Activated CD4-positive, alpha-beta T cell treated with anti-CD3 and anti-CD28 coated beads for 36 hours (primary cell): ENCODE results near the gene WDR90. TPM values are rescaled to one million over a fixed set of nuclear protein-coding genes. Genes with fewer than 3 reads are reported as not detected.

Experiments used
- ATAC-seq: fragments of 200-7000 bp; cut with Tn5 transposase; one replicate; pipeline ENCODE4 v1.10.0; 2021; ENCODE audit warnings: mild to moderate bottlenecking, moderate library complexity
- CTCF ChIA-PET: fragments of 350-600 bp; sonication (Branson Sonifier 250); formaldehyde crosslinking; loops from one replicate; lab custom pipeline; 2021; ENCODE audit warnings: antibody characterized with exemption; lab: Charles Lee
- POLR2A ChIA-PET: fragments of 350-600 bp; sonication (Branson Sonifier 250); formaldehyde crosslinking; loops from one replicate; lab custom pipeline; 2021; ENCODE audit warnings: antibody characterized with exemption, inconsistent platforms; lab: Charles Lee
- DNase-seq: peaks from one replicate; pipeline ENCODE4 v3.0.0-alpha.2; 2020
- H3K27ac Mint-ChIP-seq: one replicate; pipeline ENCODE4 v1.8.0; 2021; ENCODE audit warnings: mixed read lengths
- H3K27me3 Mint-ChIP-seq: one replicate; pipeline ENCODE4 v1.8.0; 2021; ENCODE audit warnings: mixed read lengths
- H3K36me3 Mint-ChIP-seq: one replicate; pipeline ENCODE4 v1.8.0; 2021; ENCODE audit warnings: low read depth, mixed read lengths
- H3K4me1 Mint-ChIP-seq: one replicate; pipeline ENCODE4 v1.8.0; 2021; ENCODE audit warnings: mixed read lengths
- H3K4me3 Mint-ChIP-seq: one replicate; pipeline ENCODE4 v1.8.0; 2021; ENCODE audit warnings: mild to moderate bottlenecking, moderate library complexity, mixed read lengths
- H3K9me3 Mint-ChIP-seq: one replicate; pipeline ENCODE4 v1.8.0; 2021; ENCODE audit warnings: low read depth, mixed read lengths
- intact Hi-C, 2 experiments: fragments of 100-400 bp; cut with DNase I in 1 of 2; cut with micrococcal nuclease in 1 of 2; formaldehyde crosslinking; loops; one replicate each; pipeline versions ENCODE4 v1.14.2 to v1.15.1; 2022 to 2024; cut with DNase I, micrococcal nuclease
- total RNA-seq, 2 experiments: library from RNA; stranded (reverse); gene quantifications; one replicate each; pipeline ENCODE4 v1.2.3, GENCODE V29; 2021

The WDR90 gene
- 10 to 100 TPM; 43.6 to 55.9 TPM for total RNA-seq

DNA sequence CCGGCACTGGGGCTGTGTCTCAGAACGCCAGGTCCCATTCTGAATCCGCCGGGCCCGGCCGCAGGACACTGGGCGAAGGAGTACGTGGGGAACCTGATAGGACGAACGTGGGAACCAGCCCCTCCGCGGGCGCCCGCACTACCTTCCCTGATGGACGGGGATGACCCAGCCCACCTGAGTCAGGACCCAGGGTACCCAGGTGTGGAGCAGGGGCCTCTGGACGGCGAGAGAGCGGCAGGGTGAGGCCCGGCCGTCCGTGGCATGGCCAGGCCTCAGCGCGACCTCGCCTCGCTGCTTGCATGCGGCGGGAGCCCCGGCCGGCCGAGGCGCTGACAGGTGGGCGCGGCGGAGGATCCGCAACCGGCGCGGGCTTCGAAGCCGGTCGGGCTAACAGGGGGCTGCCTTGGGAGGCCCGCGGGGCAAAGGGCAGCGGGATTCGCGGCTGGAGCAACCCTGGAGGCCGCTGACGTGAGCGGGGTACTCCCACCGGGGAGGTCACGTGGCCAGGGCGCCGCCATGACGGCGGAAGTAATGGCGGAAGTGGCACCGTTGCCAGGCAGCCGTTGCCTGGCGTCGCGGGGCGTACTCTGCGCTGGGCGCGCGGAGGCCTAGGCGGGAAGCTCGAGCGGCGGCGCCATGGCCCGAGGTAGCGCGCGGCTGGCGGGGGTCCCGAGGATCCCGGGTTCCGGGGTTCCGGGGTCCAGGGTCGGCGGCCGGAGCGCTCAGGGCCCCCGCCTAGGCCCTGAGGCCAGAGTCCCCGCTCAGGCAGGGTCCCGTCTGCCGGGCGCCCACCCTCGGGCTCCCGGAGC, at the start of gene WDR90:
Gene WDR90 (plus strand): TSS at position 585 of the 809 bp plus-strand sequence. CDS start 52 bp downstream, at position 637.
- Mint-ChIP-seq H3K27ac (peak within 1 kb of the TSS; percentile 73), H3K4me3 (peak within 1 kb of the TSS; percentile 81), H3K4me1 (peaks cover 15% of the 10 kb centered on the region), H3K36me3 (peaks cover 5% of the 10 kb centered on the region), H3K27me3 (no peaks in the 10 kb centered on the region), H3K9me3 (no peaks in the 10 kb centered on the region)
- peak; percentile 96 for DNase-seq
- intact Hi-C loops: loop anchor here in 1 of 2 experiments (1.0 kb wide), 9 partner anchors 8 to 139 kb away; partner anchors contain the start of genes CAPN15, CHTF18, MCRIP2 and METTL26
- CTCF ChIA-PET: interaction anchor here (0.6 to 2.4 kb wide), 7 partner anchors 11 to 426 kb away, joined by 3 to 9 read pairs (median 4); partner anchors contain the start of gene METTL26
- POLR2A ChIA-PET: interaction anchor here (0.6 to 1.2 kb wide), 2 partner anchors 10 to 13 kb away, joined by 3 to 4 read pairs; partner anchors contain the start of gene METTL26
- ATAC-seq: peak; percentile 92

DNA sequence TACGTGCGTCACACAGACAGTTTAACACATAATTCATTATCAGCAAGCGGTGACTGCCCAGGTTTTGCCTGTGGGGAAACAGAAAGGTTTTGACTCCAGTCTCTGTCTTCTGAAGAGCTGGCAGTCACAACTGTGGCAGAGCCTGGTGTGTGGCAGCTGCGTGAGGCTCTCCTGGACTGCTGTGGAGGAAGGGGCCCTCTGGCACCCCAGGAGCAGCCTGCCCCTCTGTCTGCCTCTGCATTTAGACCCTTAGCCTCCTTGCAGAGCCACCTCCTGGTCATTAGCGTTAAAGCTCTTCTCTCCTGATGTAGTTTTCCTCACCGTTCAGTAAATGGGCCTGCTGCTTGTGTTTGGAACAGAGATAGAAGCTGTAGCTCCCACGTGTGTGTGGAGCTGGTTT, 48.4 kb upstream of the WDR90 start:
- ATAC-seq (peak; percentile 36), DNase-seq (no peak)
- Mint-ChIP-seq H3K27me3 (no peaks in the 10 kb centered on the region), H3K36me3 (peaks cover 9% of the 10 kb centered on the region), H3K27ac (peak overlapping the region; percentile 63), H3K4me1 (peaks cover 13% of the 10 kb centered on the region), H3K9me3 (no peaks in the 10 kb centered on the region), H3K4me3 (no peak overlapping the region)
- ChIA-PET POLR2A (no interaction called here), CTCF (interaction anchor here (0.6 to 1.1 kb wide), 3 partner anchors 10 to 1099 kb away, joined by 3 read pairs; no protein-coding TSS in a partner anchor)
- intact Hi-C loops: no loop called here

DNA sequence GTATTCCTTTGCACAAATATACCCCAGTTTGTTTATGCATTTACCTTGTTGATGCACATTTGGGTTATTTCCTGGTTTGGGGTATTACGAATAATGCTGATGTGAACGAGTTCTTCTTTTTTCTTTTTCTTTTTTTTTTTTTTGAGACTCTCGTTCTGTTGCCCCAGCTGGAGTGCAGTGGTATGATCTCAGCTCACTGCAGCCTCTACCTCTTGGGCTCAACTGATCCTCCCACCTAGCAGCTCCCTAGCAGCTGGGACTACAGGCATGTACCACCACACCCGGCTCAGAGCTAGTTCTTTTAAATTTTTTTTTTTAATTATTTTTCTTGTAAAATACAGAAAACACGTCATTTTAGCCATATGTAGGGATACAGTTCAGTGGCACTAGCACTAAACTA, 45.2 kb upstream of the WDR90 start:
- CTCF ChIA-PET: interaction anchor here (1.0 kb wide), 1 partner anchor 24 kb away, joined by 4 read pairs; no protein-coding TSS in a partner anchor
- H3K36me3 Mint-ChIP-seq: peaks cover 5% of the 10 kb centered on the region
- no peak overlapping the region for H3K27ac Mint-ChIP-seq
- POLR2A ChIA-PET: no interaction called here
- H3K27me3 Mint-ChIP-seq: no peaks in the 10 kb centered on the region
- intact Hi-C loops: no loop called here
- no peaks in the 10 kb centered on the region for H3K9me3 Mint-ChIP-seq
- no peak for DNase-seq
- ATAC-seq: no peak
- H3K4me3 Mint-ChIP-seq: no peak overlapping the region
- peaks cover 21% of the 10 kb centered on the region for H3K4me1 Mint-ChIP-seq

- intact Hi-C loops: loop anchor here in 1 of 2 experiments (5.0 kb wide), 1 partner anchor 214 kb away; no protein-coding TSS in a partner anchor
- no peaks in the 10 kb centered on the region for H3K9me3 Mint-ChIP-seq
- ChIA-PET CTCF (interaction anchor here (0.7 kb wide), 2 partner anchors 160 to 438 kb away, joined by 3 to 4 read pairs; no protein-coding TSS in a partner anchor), POLR2A (no interaction called here)
- DNase-seq (no peak), ATAC-seq (no peak)
- no peaks in the 10 kb centered on the region for H3K27me3 Mint-ChIP-seq
- H3K36me3 Mint-ChIP-seq: peaks cover 3% of the 10 kb centered on the region
- no peak overlapping the region for H3K27ac Mint-ChIP-seq
- no peak overlapping the region for H3K4me3 Mint-ChIP-seq
- H3K4me1 Mint-ChIP-seq: peaks cover 27% of the 10 kb centered on the region
These were observed 42.4 kb upstream of the WDR90 start for GRCh38 chr16:606656-607307.

DNA sequence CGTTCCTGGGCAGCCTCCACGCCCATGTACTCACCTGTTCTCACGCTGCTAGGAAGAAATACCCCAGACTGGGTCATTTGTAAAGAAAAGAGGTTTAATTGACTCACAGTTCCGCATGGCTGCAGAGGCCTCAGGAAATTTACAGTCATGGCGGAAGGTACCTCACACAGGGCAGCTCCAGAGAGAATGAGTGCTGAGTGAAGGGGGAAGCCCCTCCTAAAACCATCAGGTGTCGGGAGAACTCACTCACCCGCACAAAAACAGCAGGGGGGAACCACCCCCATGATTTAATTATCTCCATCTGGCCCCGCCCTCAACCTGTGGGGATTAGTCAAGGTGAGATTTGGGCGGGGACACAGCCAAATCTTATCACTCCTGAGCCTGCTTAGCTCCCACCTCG, 41.1 kb upstream of the WDR90 start:
- peak; percentile 97 for ATAC-seq
- POLR2A ChIA-PET: no interaction called here

GRCh38 chr16:609316-609715, 39.8 kb upstream of the WDR90 start:
- H3K9me3 Mint-ChIP-seq: no peaks in the 10 kb centered on the region
- intact Hi-C loops: loop anchor here in 1 of 2 experiments (5.0 kb wide), 1 partner anchor 217 kb away; no protein-coding TSS in a partner anchor
- ChIA-PET POLR2A (no interaction called here), CTCF (interaction anchor here (0.7 to 1.4 kb wide), 5 partner anchors 11 to 39 kb away, joined by 3 to 6 read pairs (median 4); no protein-coding TSS in a partner anchor)
- no peak overlapping the region for H3K27ac Mint-ChIP-seq
- no peak overlapping the region for H3K4me3 Mint-ChIP-seq
- DNase-seq (no peak), ATAC-seq (no peak)
- H3K36me3 Mint-ChIP-seq: peaks cover 3% of the 10 kb centered on the region
- peaks cover 17% of the 10 kb centered on the region for H3K4me1 Mint-ChIP-seq
- no peaks in the 10 kb centered on the region for H3K27me3 Mint-ChIP-seq

More for the DNA sequence above, 41.1 kb upstream of the WDR90 start:
- H3K27ac Mint-ChIP-seq: peak overlapping the region; percentile 70
- H3K9me3 Mint-ChIP-seq: no peaks in the 10 kb centered on the region
- CTCF ChIA-PET: interaction anchor here (0.6 to 1.4 kb wide), 2 partner anchors 40 to 80 kb away, joined by 3 to 4 read pairs; partner anchors contain the start of gene CAPN15
- peaks cover 3% of the 10 kb centered on the region for H3K36me3 Mint-ChIP-seq
- peak; percentile 84 for DNase-seq
- intact Hi-C loops: loop anchor here in 1 of 2 experiments (1.0 to 5.0 kb wide), 4 partner anchors 19 to 216 kb away; no protein-coding TSS in a partner anchor
- no peaks in the 10 kb centered on the region for H3K27me3 Mint-ChIP-seq
- no peak overlapping the region for H3K4me3 Mint-ChIP-seq
- H3K4me1 Mint-ChIP-seq: peaks cover 27% of the 10 kb centered on the region

DNA sequence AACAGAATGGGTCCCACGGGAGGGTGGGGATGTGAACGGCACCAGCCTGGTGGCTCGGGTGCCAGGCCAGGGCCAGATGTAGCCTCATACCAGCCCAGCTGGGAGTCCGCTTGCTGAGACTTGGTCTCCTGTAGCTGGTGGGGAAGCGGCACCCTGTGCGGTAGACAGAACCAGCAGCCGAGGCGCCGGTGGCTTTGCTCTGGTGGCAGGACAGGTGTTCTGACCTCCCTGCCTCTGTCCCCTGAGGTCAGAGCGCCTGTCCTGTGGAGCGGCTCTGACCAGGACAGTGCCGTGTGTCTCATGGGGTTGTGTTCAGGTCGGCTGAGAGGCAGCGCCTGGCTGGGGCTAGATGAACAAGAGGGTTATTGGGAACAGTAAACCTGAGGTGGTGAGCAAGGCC, 39.2 kb upstream of the WDR90 start:
- ATAC-seq (no peak), DNase-seq (no peak)
- peaks cover 3% of the 10 kb centered on the region for H3K36me3 Mint-ChIP-seq
- no peaks in the 10 kb centered on the region for H3K27me3 Mint-ChIP-seq
- no peak overlapping the region for H3K27ac Mint-ChIP-seq
- H3K4me1 Mint-ChIP-seq: peaks cover 17% of the 10 kb centered on the region
- POLR2A ChIA-PET: no interaction called here
- CTCF ChIA-PET: interaction anchor here (0.8 to 1.3 kb wide), 4 partner anchors 9 to 21 kb away, joined by 3 to 6 read pairs (median 5); no protein-coding TSS in a partner anchor
- no peak overlapping the region for H3K4me3 Mint-ChIP-seq
- H3K9me3 Mint-ChIP-seq: no peaks in the 10 kb centered on the region
- intact Hi-C loops: loop anchor here (2.0 to 5.0 kb wide), 2 partner anchors 31 to 218 kb away; no protein-coding TSS in a partner anchor

DNA sequence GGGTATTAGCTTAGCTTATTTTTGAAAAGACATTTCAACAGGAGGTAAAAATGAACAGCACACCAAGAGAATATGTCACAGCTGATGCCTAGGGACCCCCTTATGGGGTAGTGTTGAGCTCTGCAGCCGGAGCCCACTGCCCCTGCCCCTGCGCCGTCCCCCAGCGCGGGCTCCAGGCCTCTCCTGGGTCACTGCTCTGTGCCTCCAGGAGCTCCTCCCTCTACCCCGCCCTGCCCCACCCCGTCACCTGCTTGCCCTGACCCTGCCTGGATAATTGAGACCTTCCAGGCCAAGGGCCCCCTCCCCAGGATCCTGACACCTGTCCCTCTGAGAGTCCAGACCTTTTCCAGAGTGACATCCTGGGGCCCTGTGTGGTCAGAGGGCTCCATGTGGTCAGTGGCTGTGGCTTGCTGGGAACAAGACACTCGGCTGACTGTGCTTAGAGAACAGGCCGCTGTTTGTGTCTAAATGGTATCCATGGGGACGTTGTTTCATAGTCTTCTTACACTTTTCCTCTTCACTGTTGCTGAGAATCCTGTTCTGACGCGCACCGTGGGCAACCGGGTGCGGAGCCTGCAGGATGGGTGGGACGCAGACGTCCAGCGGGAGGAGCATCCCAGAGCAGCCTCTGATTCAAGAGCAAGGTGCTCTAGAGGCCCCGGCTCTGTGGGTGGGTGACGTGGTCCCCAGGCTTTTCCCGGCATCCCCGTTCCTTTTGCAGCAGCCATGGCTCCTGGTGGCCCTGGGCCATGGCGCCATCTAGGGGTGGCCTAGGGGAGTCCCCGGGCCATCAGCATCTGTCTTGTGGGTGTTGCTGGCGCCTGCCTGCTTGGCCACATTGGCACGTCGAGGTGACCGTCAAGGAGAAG, 38.4 kb upstream of the WDR90 start:
- CTCF ChIA-PET: interaction anchor here (1.0 kb wide), 1 partner anchor 10 kb away, joined by 3 read pairs; no protein-coding TSS in a partner anchor
- Mint-ChIP-seq H3K27me3 (no peaks in the 10 kb centered on the region), H3K9me3 (no peaks in the 10 kb centered on the region), H3K27ac (peak overlapping the region; percentile 32), H3K4me3 (no peak overlapping the region), H3K36me3 (no peaks in the 10 kb centered on the region), H3K4me1 (peaks cover 17% of the 10 kb centered on the region)
- peak; percentile 57 for ATAC-seq
- intact Hi-C loops: loop anchor here (1.0 to 2.0 kb wide), 2 partner anchors 31 to 32 kb away; no protein-coding TSS in a partner anchor
- peak; percentile 82 for DNase-seq
- POLR2A ChIA-PET: no interaction called here

- no peaks in the 10 kb centered on the region for H3K36me3 Mint-ChIP-seq
These were observed 34.0 kb upstream of the WDR90 start for GRCh38 chr16:615122-615521.

DNA sequence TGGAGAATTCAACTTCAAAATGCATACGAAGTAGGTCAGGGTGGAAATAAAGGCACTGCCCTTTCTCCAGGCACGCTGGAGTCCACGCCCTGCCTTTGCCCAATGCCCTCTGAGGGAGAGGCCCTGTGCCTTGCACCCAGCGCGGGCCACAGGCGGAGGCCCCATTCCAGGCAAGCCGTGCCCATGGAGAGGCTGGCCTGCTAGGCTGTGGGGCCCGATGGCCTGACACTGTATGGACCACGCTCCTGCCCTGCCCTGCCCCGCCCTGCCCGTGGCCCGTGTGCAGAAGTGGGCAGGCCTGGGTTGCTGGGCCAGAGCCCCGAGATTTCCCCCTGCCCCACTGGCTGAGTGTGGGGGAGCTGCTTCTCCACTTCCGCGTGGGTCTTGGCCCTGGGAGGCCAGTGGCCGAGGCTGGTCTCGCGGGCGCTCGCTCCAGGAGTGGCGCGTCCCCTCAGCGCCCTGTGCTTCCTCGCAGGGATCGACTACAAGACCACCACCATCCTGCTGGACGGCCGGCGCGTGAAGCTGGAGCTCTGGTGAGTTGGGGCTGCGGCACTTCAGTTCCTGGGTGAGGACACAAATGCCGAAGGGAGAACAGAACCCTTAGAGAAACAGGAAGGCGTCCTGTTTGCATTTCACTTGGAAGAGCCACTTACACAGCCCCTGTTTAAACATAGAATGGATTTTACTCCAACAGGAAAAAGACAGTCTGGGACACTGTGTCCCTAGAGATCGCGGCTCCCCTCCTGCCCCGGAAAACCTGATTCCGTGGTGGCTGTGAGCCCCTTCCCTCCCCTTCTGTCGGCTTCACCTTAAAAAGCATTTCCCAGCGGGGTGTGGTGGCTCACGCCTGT, 32.2 kb upstream of the WDR90 start:
- Mint-ChIP-seq H3K27ac (no peak overlapping the region), H3K4me3 (no peak overlapping the region), H3K4me1 (no peaks in the 10 kb centered on the region), H3K36me3 (no peaks in the 10 kb centered on the region), H3K9me3 (no peaks in the 10 kb centered on the region), H3K27me3 (no peaks in the 10 kb centered on the region)
- DNase-seq: no peak
- CTCF ChIA-PET: no interaction called here
- intact Hi-C loops: no loop called here
- ATAC-seq: no peak
- POLR2A ChIA-PET: no interaction called here

More at GRCh38 chr16:615122-615521, 34.0 kb upstream of the WDR90 start:
- Mint-ChIP-seq H3K4me3 (no peak overlapping the region), H3K27me3 (no peaks in the 10 kb centered on the region), H3K27ac (no peak overlapping the region), H3K9me3 (no peaks in the 10 kb centered on the region), H3K4me1 (peaks cover 5% of the 10 kb centered on the region)
- ATAC-seq (no peak), DNase-seq (no peak)
- POLR2A ChIA-PET: no interaction called here
- CTCF ChIA-PET: no interaction called here
- intact Hi-C loops: no loop called here
